ENCODE measurements around the gene ATAT1.
A peak's percentile ranks its signal among the peaks of the same experiment; 100 is the strongest.

The ATAT1 gene

DNA sequence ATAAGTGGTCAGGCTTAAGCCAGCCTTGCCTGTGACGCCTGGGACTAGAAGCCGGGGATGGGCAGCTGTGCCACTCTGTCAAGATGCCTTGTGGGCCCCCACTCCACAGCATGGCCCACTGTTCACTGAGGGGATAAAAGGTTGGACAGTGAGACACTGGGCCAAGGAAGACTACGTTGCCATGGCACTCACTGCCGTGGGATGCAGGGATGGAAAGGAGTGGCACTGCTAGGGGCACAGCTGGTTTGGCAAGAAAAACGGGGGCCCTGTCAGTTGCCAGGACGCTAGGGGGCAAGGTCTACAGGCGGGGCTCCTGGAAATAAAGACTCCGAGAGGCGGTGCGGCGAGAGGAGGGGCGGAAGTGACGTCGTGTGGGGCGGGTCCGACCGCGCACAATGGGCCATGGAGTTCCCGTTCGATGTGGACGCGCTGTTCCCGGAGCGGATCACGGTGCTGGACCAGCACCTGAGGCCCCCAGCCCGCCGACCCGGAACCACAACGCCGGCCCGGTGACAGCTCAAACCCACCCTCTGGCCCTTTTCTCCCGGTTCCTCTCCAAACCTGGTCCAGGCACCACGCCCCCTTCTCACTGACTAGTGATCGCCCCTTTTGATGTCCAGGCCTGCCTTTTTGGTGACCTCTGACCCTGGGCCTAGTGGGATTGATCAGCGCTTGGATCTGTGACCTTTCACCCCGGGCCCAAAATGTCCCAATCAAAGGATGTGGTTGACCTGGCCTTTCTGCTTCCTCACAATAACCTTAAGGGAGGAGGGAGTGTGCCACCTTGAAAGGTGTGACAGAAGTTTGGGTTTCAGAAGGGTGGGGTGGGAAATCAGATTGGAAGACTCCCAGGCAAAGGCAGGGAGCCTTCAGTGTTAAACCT, at the start of gene ATAT1:
ATAT1 (plus strand) TSS at position 391 of the 883 bp plus-strand sequence.
- Mint-ChIP-seq H3K27ac (peak within 1 kb of the TSS; percentile 97), H3K36me3 (ENCODE audit: low read depth) (peaks cover 75% of the 10 kb centered on the region), H3K27me3 (ENCODE audit: low read depth, poor library complexity) (no peaks in the 10 kb centered on the region), H3K4me3 (peak within 1 kb of the TSS; percentile 93), H3K9me3 (no peaks in the 10 kb centered on the region), H3K4me1 (peaks cover 26% of the 10 kb centered on the region)
- DNase-seq = peak; percentile 85
- TF ChIP-seq, protein P1, sequence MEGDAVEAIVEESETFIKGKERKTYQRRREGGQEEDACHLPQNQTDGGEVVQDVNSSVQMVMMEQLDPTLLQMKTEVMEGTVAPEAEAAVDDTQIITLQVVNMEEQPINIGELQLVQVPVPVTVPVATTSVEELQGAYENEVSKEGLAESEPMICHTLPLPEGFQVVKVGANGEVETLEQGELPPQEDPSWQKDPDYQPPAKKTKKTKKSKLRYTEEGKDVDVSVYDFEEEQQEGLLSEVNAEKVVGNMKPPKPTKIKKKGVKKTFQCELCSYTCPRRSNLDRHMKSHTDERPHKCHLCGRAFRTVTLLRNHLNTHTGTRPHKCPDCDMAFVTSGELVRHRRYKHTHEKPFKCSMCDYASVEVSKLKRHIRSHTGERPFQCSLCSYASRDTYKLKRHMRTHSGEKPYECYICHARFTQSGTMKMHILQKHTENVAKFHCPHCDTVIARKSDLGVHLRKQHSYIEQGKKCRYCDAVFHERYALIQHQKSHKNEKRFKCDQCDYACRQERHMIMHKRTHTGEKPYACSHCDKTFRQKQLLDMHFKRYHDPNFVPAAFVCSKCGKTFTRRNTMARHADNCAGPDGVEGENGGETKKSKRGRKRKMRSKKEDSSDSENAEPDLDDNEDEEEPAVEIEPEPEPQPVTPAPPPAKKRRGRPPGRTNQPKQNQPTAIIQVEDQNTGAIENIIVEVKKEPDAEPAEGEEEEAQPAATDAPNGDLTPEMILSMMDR (IDR thresholded peaks at IDR 0.05) = peak; percentile 13

DNA sequence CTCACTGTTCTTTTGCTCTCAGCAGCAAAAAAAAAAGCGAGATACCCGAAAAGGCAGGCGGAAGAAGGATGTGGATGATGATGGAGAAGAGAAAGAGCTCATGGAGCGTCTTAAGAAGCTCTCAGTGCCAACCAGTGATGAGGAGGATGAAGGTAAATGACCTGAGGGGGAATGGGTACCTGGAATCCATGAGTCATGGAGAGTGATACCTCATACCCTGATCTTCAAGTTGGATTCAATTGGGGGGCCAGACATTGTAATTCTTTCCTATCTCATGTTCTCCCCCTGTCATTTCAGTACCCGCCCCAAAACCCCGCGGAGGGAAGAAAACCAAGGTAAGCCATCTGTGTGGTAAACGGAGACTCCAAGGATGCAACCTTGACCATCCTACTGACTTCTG, 48.6 kb upstream of the ATAT1 start:
- no peak for DNase-seq
- H3K36me3 Mint-ChIP-seq (ENCODE audit: low read depth) = peaks cover 64% of the 10 kb centered on the region

DNA sequence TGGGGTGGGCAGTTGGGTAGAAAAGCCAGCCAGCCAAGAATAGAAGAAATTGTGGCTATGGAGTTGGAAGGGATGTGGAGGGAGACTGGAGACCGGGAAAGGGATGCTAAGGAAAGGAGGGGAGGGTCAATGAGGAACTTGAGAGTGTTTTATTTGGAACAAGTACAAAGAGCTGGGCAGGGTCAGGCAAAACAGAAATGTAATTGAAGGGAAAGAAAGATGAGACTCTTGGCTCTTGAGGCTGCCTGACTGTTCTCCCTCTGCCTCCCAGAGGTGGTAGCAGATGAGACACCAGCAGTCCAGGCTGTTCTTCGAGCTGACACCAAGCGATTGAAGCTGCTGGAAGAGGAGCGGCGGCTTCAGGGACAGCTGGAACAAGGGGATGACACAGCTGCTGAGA, 42.8 kb upstream of the ATAT1 start:
- H3K9me3 Mint-ChIP-seq = no peaks in the 10 kb centered on the region
- no peak overlapping the region for H3K27ac Mint-ChIP-seq
- no peak overlapping the region for H3K4me3 Mint-ChIP-seq
- H3K4me1 Mint-ChIP-seq = no peaks in the 10 kb centered on the region
- peaks cover 2% of the 10 kb centered on the region for H3K27me3 Mint-ChIP-seq (ENCODE audit: low read depth, poor library complexity)
- H3K36me3 Mint-ChIP-seq (ENCODE audit: low read depth) = peaks cover 84% of the 10 kb centered on the region
- TF ChIP-seq, protein P1 (IDR thresholded peaks at IDR 0.05) = no peak
- DNase-seq = no peak

More for the DNA sequence above, 48.6 kb upstream of the ATAT1 start:
- H3K4me1 Mint-ChIP-seq = peaks cover 9% of the 10 kb centered on the region
- no peak overlapping the region for H3K4me3 Mint-ChIP-seq
- TF ChIP-seq, protein P1 (IDR thresholded peaks at IDR 0.05) = no peak
- no peaks in the 10 kb centered on the region for H3K9me3 Mint-ChIP-seq
- no peaks in the 10 kb centered on the region for H3K27me3 Mint-ChIP-seq (ENCODE audit: low read depth, poor library complexity)
- H3K27ac Mint-ChIP-seq = no peak overlapping the region

DNA sequence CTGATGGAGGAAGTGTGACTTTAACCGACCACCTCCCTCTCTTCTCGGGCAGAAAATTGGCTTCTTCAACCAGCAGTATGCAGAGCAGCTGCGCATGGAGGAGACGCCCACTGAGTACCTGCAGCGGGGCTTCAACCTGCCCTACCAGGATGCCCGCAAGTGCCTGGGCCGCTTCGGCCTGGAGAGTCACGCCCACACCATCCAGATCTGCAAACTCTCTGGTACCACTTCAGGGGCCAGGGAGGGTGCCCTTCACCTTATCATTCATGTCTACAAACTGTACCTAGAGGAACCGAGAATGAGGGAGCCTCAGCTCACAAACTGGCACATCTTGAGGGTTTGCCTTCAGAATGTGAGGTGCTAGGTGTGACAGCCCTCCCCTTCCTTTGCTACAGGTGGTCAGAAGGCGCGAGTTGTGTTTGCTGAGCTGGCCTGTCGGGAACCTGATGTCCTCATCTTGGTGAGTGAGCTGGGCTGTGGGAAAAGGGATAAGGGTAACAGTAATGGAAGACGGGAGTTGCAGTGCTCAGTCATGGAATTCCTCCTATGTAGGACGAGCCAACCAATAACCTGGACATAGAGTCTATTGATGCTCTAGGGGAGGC, 36.8 kb upstream of the ATAT1 start:
- H3K4me1 Mint-ChIP-seq = no peaks in the 10 kb centered on the region
- no peak overlapping the region for H3K4me3 Mint-ChIP-seq
- peak overlapping the region; percentile 93 for H3K27ac Mint-ChIP-seq
- H3K36me3 Mint-ChIP-seq (ENCODE audit: low read depth) = peaks cover 72% of the 10 kb centered on the region
- TF ChIP-seq, protein P1 (IDR thresholded peaks at IDR 0.05) = no peak
- H3K9me3 Mint-ChIP-seq = no peaks in the 10 kb centered on the region
- DNase-seq = no peak
- peaks cover 2% of the 10 kb centered on the region for H3K27me3 Mint-ChIP-seq (ENCODE audit: low read depth, poor library complexity)

DNA sequence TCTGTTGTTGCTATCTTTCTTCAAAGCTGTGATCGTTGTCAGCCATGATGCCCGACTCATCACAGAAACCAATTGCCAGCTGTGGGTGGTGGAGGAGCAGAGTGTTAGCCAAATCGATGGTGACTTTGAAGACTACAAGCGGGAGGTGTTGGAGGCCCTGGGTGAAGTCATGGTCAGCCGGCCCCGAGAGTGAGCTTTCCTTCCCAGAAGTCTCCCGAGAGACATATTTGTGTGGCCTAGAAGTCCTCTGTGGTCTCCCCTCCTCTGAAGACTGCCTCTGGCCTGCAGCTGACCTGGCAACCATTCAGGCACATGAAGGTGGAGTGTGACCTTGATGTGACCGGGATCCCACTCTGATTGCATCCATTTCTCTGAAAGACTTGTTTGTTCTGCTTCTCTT, 36.2 kb upstream of the ATAT1 start:
- Mint-ChIP-seq H3K9me3 (no peaks in the 10 kb centered on the region), H3K4me3 (no peak overlapping the region), H3K4me1 (no peaks in the 10 kb centered on the region), H3K27me3 (ENCODE audit: low read depth, poor library complexity) (peaks cover 2% of the 10 kb centered on the region), H3K36me3 (ENCODE audit: low read depth) (peaks cover 70% of the 10 kb centered on the region), H3K27ac (peak overlapping the region; percentile 93)
- TF ChIP-seq, protein P1 (IDR thresholded peaks at IDR 0.05) = no peak
- DNase-seq = no peak

Measured in nephron progenitor cell (in vitro differentiated cells).